CD1c-positive myeloid dendritic cell (primary cell): ENCODE results near the gene FGF14.

ENCODE experiments used
- DNase-seq: peaks from one replicate; pipeline ENCODE4 v3.0.0-alpha.2; 2016; ENCODE audit errors: extremely low spot score

Gene FGF14

GRCh38 chr13:101930331-101930730 lies 471.5 kb downstream of the FGF14 start:
- no peak for DNase-seq

- DNase-seq, result no peak
Observed at GRCh38 chr13:101925731-101926130, 476.1 kb downstream of the FGF14 start.

- no peak for DNase-seq
Observed at GRCh38 chr13:101919541-101920181, 482.2 kb downstream of the FGF14 start.

GRCh38 chr13:101917833-101918661 lies 483.8 kb downstream of the FGF14 start:
- no peak for DNase-seq

- no peak for DNase-seq
Observed at GRCh38 chr13:101917475-101917810, 484.4 kb downstream of the FGF14 start.

- no peak for DNase-seq
Observed at GRCh38 chr13:101916775-101917474, 484.9 kb downstream of the FGF14 start.

GRCh38 chr13:101916108-101916774 lies 485.6 kb downstream of the FGF14 start:
- no peak for DNase-seq

GRCh38 chr13:101915755-101916107 lies 486.1 kb downstream of the FGF14 start:
- DNase-seq, result no peak

- DNase-seq, result no peak
Observed at GRCh38 chr13:101915331-101915730, 486.5 kb downstream of the FGF14 start.

GRCh38 chr13:101911752-101912151 lies 490.1 kb downstream of the FGF14 start:
- no peak for DNase-seq

- DNase-seq, result no peak
Observed at GRCh38 chr13:101903890-101904289, 498.0 kb downstream of the FGF14 start.

- no peak for DNase-seq
Observed at GRCh38 chr13:101898676-101899075, 503.2 kb downstream of the FGF14 start.

- no peak for DNase-seq
Observed at GRCh38 chr13:101896541-101896940, 505.3 kb downstream of the FGF14 start.

- no peak for DNase-seq
Observed at GRCh38 chr13:101893021-101893420, 508.8 kb downstream of the FGF14 start.

- DNase-seq, result no peak
Observed at GRCh38 chr13:101892296-101892695, 509.6 kb downstream of the FGF14 start.

- DNase-seq, result no peak
Observed at GRCh38 chr13:101881593-101881992, 520.3 kb downstream of the FGF14 start.

- DNase-seq, result no peak
Observed at GRCh38 chr13:101880581-101880980, 521.3 kb downstream of the FGF14 start.

- DNase-seq, result no peak
Observed at GRCh38 chr13:101876951-101877350, 524.9 kb downstream of the FGF14 start.

GRCh38 chr13:101875717-101876393 lies 526.0 kb downstream of the FGF14 start:
- DNase-seq, result no peak

GRCh38 chr13:101875091-101875490 lies 526.8 kb downstream of the FGF14 start:
- DNase-seq, result no peak

GRCh38 chr13:101869553-101869952 lies 532.3 kb downstream of the FGF14 start:
- DNase-seq, result no peak
